Cerebellar cortex (tissue), 1 donor: ENCODE data around the gene ATP8B3.

Experiments used
- DNase-seq: peaks from one replicate; pipeline ENCODE4 v3.0.0-alpha.2; 2015; ENCODE audit warnings: low spot score

The ATP8B3 gene

GRCh38 chr19:1746401-1747284 is 65.4 kb downstream of the ATP8B3 start:
- peak; percentile 24 for DNase-seq

GRCh38 chr19:1745589-1746031 is 66.5 kb downstream of the ATP8B3 start:
- DNase-seq: no peak

- no peak for DNase-seq
Observed at GRCh38 chr19:1744822-1745563, 67.1 kb downstream of the ATP8B3 start.

GRCh38 chr19:1744133-1744665 is 67.9 kb downstream of the ATP8B3 start:
- DNase-seq: no peak

GRCh38 chr19:1742989-1743696 is 68.9 kb downstream of the ATP8B3 start:
- no peak for DNase-seq

GRCh38 chr19:1739960-1740629 is 72.0 kb downstream of the ATP8B3 start:
- no peak for DNase-seq

GRCh38 chr19:1736927-1737326 is 75.1 kb downstream of the ATP8B3 start:
- DNase-seq: no peak

GRCh38 chr19:1736280-1736679 is 75.8 kb downstream of the ATP8B3 start:
- no peak for DNase-seq

- no peak for DNase-seq
Observed at GRCh38 chr19:1734321-1734966, 77.6 kb downstream of the ATP8B3 start.
